Stimulated activated CD4-positive, alpha-beta T cell treated with anti-CD3 and anti-CD28 coated beads, Interleukin-4, amount 100 ng/mL, for 48 hours (primary cell): ENCODE measurements around the gene SLC9A8.

Experiments used
- DNase-seq, 2 donors: peaks; one replicate each; pipeline ENCODE4 v3.0.0-alpha.2; 2020; ENCODE audit warnings: low read depth in 2 of 2

Gene SLC9A8

GRCh38 chr20:49787371-49788357 is 25.0 kb upstream of the SLC9A8 start:
- DNase-seq, result no peak

- no peak for DNase-seq
These were observed 22.4 kb upstream of the SLC9A8 start for GRCh38 chr20:49790077-49790798.

DNA sequence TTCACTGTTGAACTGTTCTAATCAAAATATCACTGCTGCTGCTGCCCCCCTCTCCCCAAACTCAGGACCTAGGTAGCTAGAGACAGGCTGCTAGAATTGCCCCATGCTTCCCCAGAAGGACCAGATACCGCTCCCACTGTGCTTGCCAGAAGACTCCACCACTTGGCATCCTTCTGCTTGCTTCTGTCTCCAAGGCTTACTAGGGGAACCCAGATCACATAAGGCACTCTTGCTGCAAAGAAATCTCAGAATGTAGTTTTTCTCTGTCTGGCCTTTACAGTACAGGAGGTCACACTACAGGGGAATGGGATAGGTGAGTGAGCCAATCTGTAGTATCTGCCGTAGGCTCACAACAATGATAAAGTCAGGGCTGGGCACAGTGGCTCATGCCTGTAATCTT is 21.5 kb upstream of the SLC9A8 start:
- no peak for DNase-seq

GRCh38 chr20:49792006-49792405 is 20.6 kb upstream of the SLC9A8 start:
- no peak for DNase-seq

GRCh38 chr20:49792611-49793010 is 20.0 kb upstream of the SLC9A8 start:
- no peak for DNase-seq

DNA sequence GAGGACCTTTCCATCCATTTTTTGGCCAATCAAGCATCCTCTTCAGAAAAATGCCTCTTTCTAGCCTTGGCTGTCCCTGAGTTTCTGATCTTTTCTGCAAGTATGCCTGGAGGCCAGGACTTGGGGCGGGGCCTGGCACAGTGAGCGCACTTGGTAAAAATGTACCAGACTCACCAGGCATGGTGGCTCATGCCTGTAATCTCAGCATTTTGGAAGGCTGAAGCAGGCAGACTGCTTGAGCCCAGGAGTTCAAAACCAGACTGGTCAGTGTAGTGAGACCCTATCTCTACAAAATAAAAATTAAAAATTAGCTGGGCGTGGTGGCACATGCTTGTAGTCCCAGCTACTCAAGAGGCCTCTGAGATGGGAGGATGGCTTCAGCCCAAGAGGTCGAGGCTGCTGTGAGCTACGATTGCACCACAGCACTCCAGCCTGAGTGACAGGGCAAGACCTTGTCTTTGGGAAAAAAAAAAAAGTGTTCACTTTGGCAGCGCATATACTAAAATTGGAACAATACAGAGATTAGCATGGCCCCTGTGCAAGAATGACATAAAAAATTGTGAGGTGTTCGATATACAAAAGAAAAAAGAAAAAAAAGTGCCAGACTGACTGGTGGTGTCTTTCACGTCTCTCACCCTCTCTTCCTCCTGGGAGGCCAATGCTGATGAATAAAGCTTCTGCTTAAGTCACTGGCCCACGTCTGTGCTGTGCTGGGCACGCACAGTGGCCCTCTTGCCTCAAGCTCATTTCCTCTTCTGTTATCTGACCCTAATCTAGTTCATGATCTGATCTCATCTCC is 18.1 kb upstream of the SLC9A8 start:
- DNase-seq, result no peak

- no peak for DNase-seq
These were observed 17.5 kb upstream of the SLC9A8 start for GRCh38 chr20:49795135-49795424.

DNA sequence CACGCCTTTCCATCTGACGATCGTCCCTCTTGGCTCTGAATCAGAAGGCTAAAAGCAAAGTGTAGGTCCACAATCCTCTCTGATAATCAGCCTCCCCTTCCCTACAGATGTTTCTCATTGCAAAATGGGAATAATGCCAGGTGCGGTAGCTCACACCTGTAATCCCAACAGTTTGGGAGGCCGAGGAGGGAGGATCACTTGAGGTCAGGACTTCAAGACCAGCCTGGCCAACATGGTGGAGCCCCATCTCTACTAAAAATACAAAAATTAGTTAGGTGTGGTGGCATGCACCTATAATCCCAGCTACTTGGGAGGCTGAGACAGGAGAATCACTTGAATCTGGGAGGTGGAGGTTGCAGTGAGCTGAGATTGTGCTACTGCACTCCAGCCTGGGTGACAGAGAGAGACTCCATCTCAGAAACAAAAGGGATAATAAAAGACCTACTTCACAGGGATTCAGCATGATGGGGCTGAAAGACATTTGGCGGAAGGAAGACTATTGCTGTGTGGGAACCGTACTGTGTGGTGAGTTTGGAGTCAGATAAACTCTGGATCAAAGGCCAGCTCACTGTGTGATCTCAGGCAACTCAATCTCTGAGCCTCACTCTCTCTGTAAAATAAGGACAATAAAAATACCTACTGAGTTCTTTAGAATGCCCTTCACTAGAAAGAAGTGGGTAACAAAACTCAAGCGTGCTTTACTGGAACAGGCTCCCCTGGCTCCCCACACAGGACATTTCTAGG is 15.9 kb upstream of the SLC9A8 start:
- no peak for DNase-seq

DNA sequence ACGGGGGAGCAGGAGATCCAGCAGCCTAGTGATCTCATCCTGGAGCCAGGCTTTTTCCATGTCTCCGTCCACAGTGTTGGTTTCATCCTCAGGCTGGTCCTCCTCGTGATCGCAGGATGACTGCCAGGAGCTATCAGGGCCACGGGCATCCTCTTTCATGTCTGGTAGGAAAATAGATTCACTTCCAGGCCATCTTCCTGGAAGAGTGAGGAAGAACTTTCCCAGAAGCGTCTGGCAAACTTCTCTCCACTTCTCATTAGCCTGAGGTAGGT is 15.3 kb upstream of the SLC9A8 start:
- no peak for DNase-seq

GRCh38 chr20:49798718-49799117 is 13.9 kb upstream of the SLC9A8 start:
- no peak for DNase-seq

GRCh38 chr20:49799698-49800097 is 12.9 kb upstream of the SLC9A8 start:
- DNase-seq, result no peak

DNA sequence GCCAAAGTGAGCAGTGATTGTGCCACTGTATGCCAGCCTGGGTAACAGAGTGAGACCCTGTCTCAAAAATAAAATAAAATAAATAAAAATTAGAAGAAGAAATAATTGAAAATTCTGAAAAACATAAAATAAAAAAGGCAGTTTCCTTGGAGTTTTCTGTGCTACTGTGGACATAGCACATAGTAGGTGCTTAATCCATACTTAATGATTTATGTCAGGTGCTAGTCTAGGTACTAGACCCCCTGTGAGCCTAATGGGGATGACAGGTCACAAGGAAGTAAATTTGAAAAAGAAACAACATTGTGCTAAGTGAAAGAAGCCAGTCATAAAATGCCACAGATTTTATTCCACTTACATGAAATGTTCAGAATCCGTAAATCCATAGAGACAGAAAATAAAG is 9.2 kb upstream of the SLC9A8 start:
- no peak for DNase-seq

- no peak for DNase-seq
These were observed 8.3 kb upstream of the SLC9A8 start for GRCh38 chr20:49804364-49804763.

DNA sequence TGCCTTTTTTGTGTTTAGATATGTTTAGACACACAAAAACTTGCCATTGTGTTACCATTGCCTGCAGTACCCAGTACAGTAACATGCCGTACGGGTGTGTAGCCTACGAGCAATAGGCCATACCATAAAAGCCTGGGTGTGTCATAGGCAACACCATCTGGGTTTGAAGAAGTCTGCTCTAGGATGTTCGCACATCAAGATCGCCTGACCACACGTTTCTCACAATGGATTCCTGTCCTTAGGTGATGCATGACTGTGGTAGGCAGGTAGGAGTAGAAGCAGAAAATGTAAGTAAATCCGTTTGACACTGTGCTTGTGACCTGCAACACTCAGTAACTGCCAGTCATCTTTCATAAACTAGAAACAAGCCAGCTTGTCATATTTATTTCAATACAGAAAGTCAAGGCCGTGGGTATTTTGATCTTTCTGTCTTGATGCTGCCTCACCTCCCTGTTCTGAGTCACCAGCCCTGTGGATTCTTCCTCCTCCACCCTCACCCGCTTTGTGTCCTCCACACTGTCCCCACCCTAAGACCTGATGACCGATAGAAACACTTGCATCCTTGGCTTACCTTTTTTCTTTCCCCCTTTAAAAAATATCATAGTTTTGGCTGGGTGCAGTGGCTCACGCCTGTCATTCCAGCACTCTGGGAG is 7.3 kb upstream of the SLC9A8 start:
- peak; percentile 27 to 65 for DNase-seq

DNA sequence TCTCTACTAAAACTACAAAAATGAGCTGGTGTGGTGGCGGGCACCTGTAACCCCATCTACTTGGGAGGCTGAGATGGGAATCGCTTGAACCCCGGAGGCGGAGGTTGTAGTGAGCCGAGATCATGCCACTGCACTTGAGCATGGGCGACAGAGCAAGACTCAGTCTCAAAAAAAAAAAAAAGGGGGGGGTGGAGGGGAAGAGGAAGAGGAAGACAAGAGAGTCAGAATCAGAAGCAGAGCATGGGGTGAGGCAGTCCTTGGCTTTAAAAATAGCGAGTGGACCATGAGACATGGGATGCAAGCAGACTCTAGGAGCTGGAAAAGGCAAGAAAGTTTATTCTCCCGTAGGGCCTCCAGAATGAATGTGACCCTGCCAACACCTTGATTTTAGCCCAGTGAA is 3.9 kb upstream of the SLC9A8 start:
- no peak for DNase-seq

- DNase-seq, result no peak
These were observed 2.7 kb upstream of the SLC9A8 start for GRCh38 chr20:49809803-49810359.

- DNase-seq, result no peak
These were observed 2.0 kb upstream of the SLC9A8 start for GRCh38 chr20:49810491-49811190.

- no peak for DNase-seq
These were observed 662 bp upstream of the SLC9A8 start for GRCh38 chr20:49811825-49812506.

GRCh38 chr20:49813305-49813974 is 812 bp downstream of the SLC9A8 start:
- no peak for DNase-seq
